ENCODE data around the gene KIFC3. TPM values are rescaled to one million over a fixed set of nuclear protein-coding genes. Genes with fewer than 3 reads are reported as not detected.
"Not testable (repeated sequence)": the region's sequence is repeated elsewhere in the genome, so short reads cannot be mapped to it uniquely, and the experiment has no call there.

KIFC3 gene
- total RNA-seq, 4 donors from 2014 or later: 116 to 206 (median 164) TPM

- intact Hi-C loops (cut with DNase I; ENCODE audit: low total_unique reads): no loop called here
- no peak overlapping the region for H3K4me3 ChIP-seq (ENCODE audit: low read depth, poor library complexity, severe bottlenecking)
- 69 to 100% methylated on average over 1 of the region's 1 CpG for WGBS, 2 donors
- TF ChIP-seq CTCF (IDR thresholded peaks at IDR 0.05): no peak
- no peak for TF ChIP-seq POLR2A (IDR thresholded peaks at IDR 0.05)
- no peak for DNase-seq (ENCODE audit: low spot score in 2 of 2)
These were observed 41.1 kb upstream of the KIFC3 start for GRCh38 chr16:57843400-57843799.

- H3K4me3 ChIP-seq (ENCODE audit: low read depth, poor library complexity, severe bottlenecking): no peak overlapping the region
- no peak for DNase-seq (ENCODE audit: low spot score in 2 of 2)
- intact Hi-C loops (cut with DNase I; ENCODE audit: low total_unique reads): no loop called here
- 85 to 89% methylated on average over 5 of the region's 5 CpGs for WGBS, 2 donors
- no peak for TF ChIP-seq POLR2A (IDR thresholded peaks at IDR 0.05)
- no peak for TF ChIP-seq CTCF (IDR thresholded peaks at IDR 0.05)
These were observed 40.3 kb upstream of the KIFC3 start for GRCh38 chr16:57842601-57843000.

- H3K4me3 ChIP-seq (ENCODE audit: low read depth, poor library complexity, severe bottlenecking): no peak overlapping the region
- WGBS, 2 donors: 88 to 91% methylated on average over 8 of the region's 8 CpGs
- DNase-seq (ENCODE audit: low spot score in 2 of 2): no peak
- intact Hi-C loops (cut with DNase I; ENCODE audit: low total_unique reads): no loop called here
- TF ChIP-seq POLR2A (IDR thresholded peaks at IDR 0.05): no peak
- no peak for TF ChIP-seq CTCF (IDR thresholded peaks at IDR 0.05)
These were observed 38.5 kb upstream of the KIFC3 start for GRCh38 chr16:57840833-57841232.

- H3K4me3 ChIP-seq (ENCODE audit: low read depth, poor library complexity, severe bottlenecking): no peak overlapping the region
- DNase-seq (ENCODE audit: low spot score in 2 of 2): no peak
- intact Hi-C loops (cut with DNase I; ENCODE audit: low total_unique reads): no loop called here
- 52 to 66% methylated on average over 13 of the region's 13 CpGs for WGBS, 2 donors
- TF ChIP-seq CTCF (IDR thresholded peaks at IDR 0.05) (no peak), POLR2A (IDR thresholded peaks at IDR 0.05) (no peak)
These were observed 35.9 kb upstream of the KIFC3 start for GRCh38 chr16:57838161-57838560.

- 77 to 78% methylated on average over 10 of the region's 10 CpGs for WGBS, 2 donors
- intact Hi-C loops (cut with DNase I; ENCODE audit: low total_unique reads): no loop called here
- H3K4me3 ChIP-seq (ENCODE audit: low read depth, poor library complexity, severe bottlenecking): no peak overlapping the region
- no peak for TF ChIP-seq POLR2A (IDR thresholded peaks at IDR 0.05)
- no peak for TF ChIP-seq CTCF (IDR thresholded peaks at IDR 0.05)
- DNase-seq (ENCODE audit: low spot score in 2 of 2): no peak
These were observed 35.2 kb upstream of the KIFC3 start for GRCh38 chr16:57837305-57838125.

- H3K4me3 ChIP-seq (ENCODE audit: low read depth, poor library complexity, severe bottlenecking); DNase-seq (ENCODE audit: low spot score in 2 of 2); intact Hi-C loops (cut with DNase I; ENCODE audit: low total_unique reads): not testable (repeated sequence)
- 84 to 92% methylated on average over 4 of the region's 4 CpGs for WGBS, 2 donors
These were observed 33.1 kb upstream of the KIFC3 start for GRCh38 chr16:57835439-57835838.
